HG03066 (cell line): Measurements from ENCODE around the gene C1QTNF5.
"Not testable (repeated sequence)": the region's sequence is repeated elsewhere in the genome, so short reads cannot be mapped to it uniquely, and the experiment has no call there.

Experiments used
- ATAC-seq: cut with Tn5 transposase; IDR thresholded peaks from one replicate; pipeline ENCODE4 v1.9.1; 2021; ENCODE audit warnings: low read depth; ENCODE audit not compliant: unreplicated experiment

The C1QTNF5 gene

GRCh38 chr11:119340335-119341221 lies at the start of gene C1QTNF5:
Gene C1QTNF5 (minus strand): TSS chr11:119340883. CDS start chr11:119340397, 486 bp downstream.
- no peak for ATAC-seq

GRCh38 chr11:119389611-119390254 lies 49.0 kb upstream of the C1QTNF5 start:
- no peak for ATAC-seq

GRCh38 chr11:119388103-119388502 lies 47.4 kb upstream of the C1QTNF5 start:
- ATAC-seq, result no peak

- ATAC-seq, result no peak
Measured at GRCh38 chr11:119384332-119384731, 43.6 kb upstream of the C1QTNF5 start.

- not testable (repeated sequence) for ATAC-seq
Measured at GRCh38 chr11:119382513-119382912, 41.8 kb upstream of the C1QTNF5 start.

GRCh38 chr11:119382101-119382500 lies 41.4 kb upstream of the C1QTNF5 start:
- no peak for ATAC-seq

- ATAC-seq, result peak; percentile 99
Measured at GRCh38 chr11:119381181-119381988, 40.7 kb upstream of the C1QTNF5 start, which contains the start of gene USP2. Gene USP2 (minus strand): TSS chr11:119381690. CDS start chr11:119373480, 8,210 bp downstream.

- no peak for ATAC-seq
Measured at GRCh38 chr11:119380827-119381180, 40.1 kb upstream of the C1QTNF5 start.

- no peak for ATAC-seq
Measured at GRCh38 chr11:119380160-119380826, 39.6 kb upstream of the C1QTNF5 start.

- ATAC-seq, result no peak
Measured at GRCh38 chr11:119378851-119379465, 38.3 kb upstream of the C1QTNF5 start.

- no peak for ATAC-seq
Measured at GRCh38 chr11:119377961-119378667, 37.4 kb upstream of the C1QTNF5 start.

- no peak for ATAC-seq
Measured at GRCh38 chr11:119377112-119377901, 36.6 kb upstream of the C1QTNF5 start.

GRCh38 chr11:119376197-119376847 lies 35.6 kb upstream of the C1QTNF5 start:
- no peak for ATAC-seq

GRCh38 chr11:119375337-119376196 lies 34.9 kb upstream of the C1QTNF5 start:
- ATAC-seq, result no peak

GRCh38 chr11:119374632-119375336 lies 34.1 kb upstream of the C1QTNF5 start:
- ATAC-seq, result no peak

- no peak for ATAC-seq
Measured at GRCh38 chr11:119373921-119374631, 33.4 kb upstream of the C1QTNF5 start.
